Activated T-helper 2 cell treated with anti-CD3 and anti-CD28 coated beads, Interferon-gamma antibody, Interleukin-2, Interleukin-4, amounts not matched to agents 10 μg/mL and 5 μg/mL and 100 μg/mL, durations not matched to agents 14 hours and 24 hours and 36 hours (primary cell): ENCODE results near the gene PIGP. TPM values are rescaled to one million over a fixed set of nuclear protein-coding genes. Genes with fewer than 3 reads are reported as not detected.

Experiments used
- DNase-seq: peaks from one replicate; pipeline ENCODE4 v3.0.0; 2021; ENCODE audit warnings: low spot score
- H3K27ac Mint-ChIP-seq: one replicate; pipeline ENCODE4 v1.8.0; 2021; ENCODE audit warnings: mixed read lengths
- H3K27me3 Mint-ChIP-seq: one replicate; pipeline ENCODE4 v1.8.0; 2021; ENCODE audit warnings: low read depth, mixed read lengths
- H3K36me3 Mint-ChIP-seq: one replicate; pipeline ENCODE4 v1.8.0; 2021; ENCODE audit warnings: low read depth, mixed read lengths
- H3K4me1 Mint-ChIP-seq: one replicate; pipeline ENCODE4 v1.8.0; 2021; ENCODE audit warnings: low read depth, mixed read lengths
- H3K4me3 Mint-ChIP-seq: one replicate; pipeline ENCODE4 v1.8.0; 2021; ENCODE audit warnings: low read depth, mild to moderate bottlenecking, moderate library complexity, mixed read lengths
- H3K9me3 Mint-ChIP-seq: one replicate; pipeline ENCODE4 v1.8.0; 2021; ENCODE audit warnings: mixed read lengths
- intact Hi-C: fragments of 100-400 bp; cut with micrococcal nuclease; formaldehyde crosslinking; loops from one replicate; pipeline ENCODE4 v1.15.1; 2023
- total RNA-seq: library from RNA; stranded (reverse); gene quantifications from 2 replicates; pipeline ENCODE4 v1.2.3, GENCODE V29; 2022

The PIGP gene
- total RNA-seq, 1 donor from 2014 or later = 23.7 TPM

DNA sequence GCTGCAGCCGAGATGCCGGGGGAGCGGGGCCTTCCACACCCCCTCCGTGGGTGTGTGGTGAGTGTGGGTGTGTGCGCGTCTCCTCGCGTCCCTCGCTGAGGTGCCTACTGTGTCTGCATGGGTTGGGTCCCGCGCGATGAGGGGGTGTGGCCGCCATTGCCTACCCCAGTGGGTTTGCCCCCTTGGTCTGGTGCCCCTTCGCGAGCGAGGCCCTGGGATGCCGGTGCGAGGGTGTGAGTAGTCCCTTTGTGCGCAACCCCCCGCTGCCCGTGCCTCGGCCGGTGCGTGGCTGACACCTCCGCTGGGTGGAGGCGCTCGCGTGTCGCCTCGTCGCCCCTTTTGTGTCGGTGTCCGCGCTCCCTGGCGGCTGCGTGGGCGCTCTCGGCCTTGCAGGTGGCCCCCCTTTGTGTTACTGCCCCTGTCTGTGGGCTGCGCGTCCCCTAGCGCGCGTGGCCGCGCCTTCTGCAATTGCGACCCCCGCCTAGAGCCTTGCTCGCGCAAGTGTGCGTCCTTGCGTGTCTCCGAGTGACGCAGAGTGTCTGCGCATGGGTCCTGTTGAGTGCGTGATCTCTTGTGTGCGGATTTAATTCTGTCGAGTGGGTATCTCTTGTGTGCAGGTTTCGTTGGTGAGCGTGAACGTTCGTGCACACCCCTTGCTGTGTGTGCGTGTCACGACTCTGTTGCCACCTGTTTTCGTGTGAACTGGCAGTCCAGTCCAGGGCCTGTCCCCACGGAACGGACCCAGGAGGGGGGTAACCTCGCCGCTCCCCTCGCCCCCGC, 736 bp upstream of the PIGP start:
- H3K9me3 Mint-ChIP-seq = no peaks in the 10 kb centered on the region
- peak; percentile 63 for DNase-seq
- peak overlapping the region; percentile 89 for H3K27ac Mint-ChIP-seq
- peaks cover 26% of the 10 kb centered on the region for H3K36me3 Mint-ChIP-seq
- peaks cover 50% of the 10 kb centered on the region for H3K4me1 Mint-ChIP-seq
- peak overlapping the region; percentile 90 for H3K4me3 Mint-ChIP-seq
- no peaks in the 10 kb centered on the region for H3K27me3 Mint-ChIP-seq
- intact Hi-C loops = loop anchor here (1.0 to 5.0 kb wide), 5 partner anchors 45 to 293 kb away; partner anchors contain the start of genes DYRK1A and VPS26C

DNA sequence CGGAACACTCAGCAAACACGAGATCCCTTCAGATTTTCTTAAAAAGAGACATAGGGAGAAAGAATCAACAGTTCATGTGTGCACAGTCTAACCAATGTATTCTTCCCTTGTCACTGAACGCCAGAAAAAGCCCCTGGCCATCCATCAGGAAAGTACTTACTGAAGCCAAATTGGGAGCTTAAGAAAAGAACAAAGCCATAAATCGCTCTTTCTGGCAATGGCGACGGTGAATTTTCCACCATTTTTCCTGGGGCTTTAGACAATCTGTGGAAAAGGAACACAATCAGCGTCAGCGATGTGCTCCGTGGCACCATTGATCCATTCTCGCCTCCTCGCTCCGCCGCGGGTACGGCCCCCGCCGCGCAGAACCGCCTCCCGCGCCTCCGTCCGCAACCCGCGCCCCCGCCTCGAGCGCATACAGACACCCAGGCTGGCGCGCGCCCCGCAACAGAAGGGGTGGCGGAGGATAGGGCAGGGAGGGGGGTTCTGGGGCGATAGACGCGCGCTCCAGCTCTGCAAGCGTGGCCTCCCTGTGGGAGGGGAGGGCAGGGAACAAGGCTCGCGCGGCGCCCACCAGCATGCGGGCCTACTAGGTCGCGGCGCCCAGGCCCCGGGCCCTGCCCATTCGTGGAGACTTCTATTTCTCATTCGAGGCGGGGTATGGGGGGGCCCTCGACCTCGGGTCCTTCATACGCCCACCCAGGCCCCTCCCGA, 440 bp downstream of the PIGP start:
- intact Hi-C loops = loop anchor here (1.0 to 5.0 kb wide), 5 partner anchors 46 to 194 kb away; partner anchors contain the start of genes HLCS and VPS26C
- peak overlapping the region; percentile 81 for H3K4me3 Mint-ChIP-seq
- no peak for DNase-seq
- peak overlapping the region; percentile 78 for H3K27ac Mint-ChIP-seq
- H3K36me3 Mint-ChIP-seq = peaks cover 35% of the 10 kb centered on the region
- H3K9me3 Mint-ChIP-seq = no peaks in the 10 kb centered on the region
- H3K27me3 Mint-ChIP-seq = no peaks in the 10 kb centered on the region
- peaks cover 43% of the 10 kb centered on the region for H3K4me1 Mint-ChIP-seq

DNA sequence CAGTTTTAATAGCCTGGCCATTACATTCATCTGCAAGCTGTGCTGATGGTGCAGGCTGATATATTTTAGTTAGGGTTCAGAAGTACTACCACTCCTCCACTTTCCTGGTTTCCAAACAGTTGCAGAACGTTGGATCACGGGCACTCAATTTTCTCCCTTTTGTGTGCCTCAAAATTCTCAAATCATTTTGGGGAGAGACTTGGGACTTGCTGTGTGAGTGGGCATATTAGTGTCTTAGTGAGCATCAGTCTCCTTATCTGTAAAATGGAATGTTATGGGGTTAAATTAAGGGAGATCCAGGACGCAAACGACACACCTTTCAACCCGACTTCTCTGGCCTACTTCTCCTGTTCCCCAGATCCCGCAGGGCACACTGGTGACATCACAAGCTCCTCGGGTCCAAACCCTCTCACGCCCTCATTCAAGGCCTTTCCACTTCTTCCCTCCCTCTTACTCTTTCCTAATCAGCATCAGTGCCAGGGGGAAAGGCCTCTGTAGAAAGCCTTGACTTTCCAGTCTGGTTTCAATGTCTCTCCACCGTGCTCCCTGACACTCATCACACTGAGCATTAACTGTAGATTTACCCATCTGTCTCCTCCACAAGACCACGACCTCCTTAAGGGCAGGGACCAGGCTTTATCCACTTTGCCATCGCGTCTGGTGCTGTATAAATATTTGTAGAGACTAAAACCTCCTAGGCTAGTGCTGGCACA, 1.2 kb downstream of the PIGP start:
- Mint-ChIP-seq H3K9me3 (no peaks in the 10 kb centered on the region), H3K4me3 (peak overlapping the region; percentile 81), H3K27me3 (no peaks in the 10 kb centered on the region), H3K4me1 (peaks cover 39% of the 10 kb centered on the region), H3K36me3 (peaks cover 36% of the 10 kb centered on the region), H3K27ac (peak overlapping the region; percentile 78)
- no peak for DNase-seq
- intact Hi-C loops = loop anchor here (1.0 to 5.0 kb wide), 5 partner anchors 47 to 195 kb away; partner anchors contain the start of genes HLCS and VPS26C

DNA sequence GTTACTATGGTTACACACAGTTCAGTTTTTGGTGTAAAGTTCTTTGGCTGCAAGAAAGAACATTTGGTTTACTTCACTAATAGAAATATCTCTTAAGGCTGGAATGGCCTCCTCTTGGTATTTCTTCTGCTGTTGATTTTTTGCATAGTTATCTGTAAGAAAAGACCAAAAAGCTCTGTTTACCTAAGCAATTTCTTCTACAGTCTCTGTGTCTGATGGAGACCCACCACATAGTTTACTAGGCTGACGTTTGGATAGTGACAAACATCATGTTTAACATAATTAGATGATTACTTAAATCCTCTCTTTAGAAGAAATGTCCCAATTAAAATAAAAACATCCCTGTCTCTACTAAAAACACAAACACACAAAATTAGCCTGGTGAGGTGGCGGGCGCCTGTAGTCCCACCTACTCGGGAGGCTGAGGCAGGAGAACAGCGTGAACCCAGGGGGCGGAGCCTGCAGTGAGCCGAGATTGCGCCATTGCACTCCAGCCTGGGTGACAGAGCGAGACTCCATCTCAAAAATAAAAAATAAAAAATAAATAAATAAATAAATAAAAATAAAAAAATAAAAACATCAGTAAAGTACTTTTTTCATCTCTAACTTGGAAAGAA, 7.2 kb downstream of the PIGP start:
- Mint-ChIP-seq H3K27ac (no peak overlapping the region), H3K36me3 (peaks cover 27% of the 10 kb centered on the region), H3K4me3 (no peak overlapping the region), H3K4me1 (peaks cover 9% of the 10 kb centered on the region), H3K9me3 (no peaks in the 10 kb centered on the region), H3K27me3 (no peaks in the 10 kb centered on the region)
- DNase-seq = no peak
- intact Hi-C loops = no loop called here

DNA sequence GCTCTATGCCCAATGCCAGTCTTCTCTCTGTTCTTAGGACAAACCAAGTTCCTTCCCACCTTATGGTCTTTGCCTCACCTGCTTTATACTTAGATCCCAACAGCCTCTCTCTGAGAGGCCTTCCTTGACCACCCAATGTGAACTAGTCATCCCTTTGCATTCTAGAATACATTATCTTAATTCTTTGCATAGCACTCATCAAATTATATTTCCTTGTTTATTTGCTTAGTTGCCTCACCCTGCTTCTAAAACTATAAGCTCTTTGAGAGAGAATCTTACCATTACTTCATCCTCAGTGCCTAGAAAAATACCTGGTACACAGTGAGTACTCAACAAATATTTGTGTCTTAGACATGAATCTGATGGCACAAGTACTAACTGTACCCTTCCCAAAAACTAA, 8.0 kb downstream of the PIGP start:
- peak overlapping the region; percentile 3 for H3K27ac Mint-ChIP-seq
- no peak for DNase-seq
- peaks cover 20% of the 10 kb centered on the region for H3K36me3 Mint-ChIP-seq
- no peak overlapping the region for H3K4me3 Mint-ChIP-seq
- intact Hi-C loops = no loop called here
- H3K4me1 Mint-ChIP-seq = peaks cover 4% of the 10 kb centered on the region
- no peaks in the 10 kb centered on the region for H3K9me3 Mint-ChIP-seq
- no peaks in the 10 kb centered on the region for H3K27me3 Mint-ChIP-seq

DNA sequence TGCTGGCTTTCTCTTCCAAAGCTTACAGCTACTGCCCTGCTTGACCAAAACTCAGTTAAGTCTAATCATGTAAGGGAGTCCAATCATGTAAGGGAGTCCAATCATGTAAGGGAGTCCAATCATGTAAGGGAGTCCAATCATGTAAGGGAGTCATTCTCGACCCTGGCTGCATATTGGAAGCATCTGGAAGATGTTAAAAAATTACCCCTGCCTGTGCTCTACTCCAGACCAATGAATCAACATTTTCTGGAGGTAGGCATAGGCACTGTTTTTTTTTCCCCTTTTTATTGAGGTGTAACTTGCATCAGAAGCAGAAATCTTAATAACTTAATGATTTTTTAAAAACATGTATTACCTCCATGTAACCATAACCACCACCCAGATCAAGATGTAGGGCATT, 9.4 kb downstream of the PIGP start:
- Mint-ChIP-seq H3K9me3 (no peaks in the 10 kb centered on the region), H3K27me3 (no peaks in the 10 kb centered on the region), H3K4me3 (no peak overlapping the region), H3K4me1 (no peaks in the 10 kb centered on the region), H3K36me3 (peaks cover 10% of the 10 kb centered on the region), H3K27ac (no peak overlapping the region)
- DNase-seq = no peak
- intact Hi-C loops = no loop called here

DNA sequence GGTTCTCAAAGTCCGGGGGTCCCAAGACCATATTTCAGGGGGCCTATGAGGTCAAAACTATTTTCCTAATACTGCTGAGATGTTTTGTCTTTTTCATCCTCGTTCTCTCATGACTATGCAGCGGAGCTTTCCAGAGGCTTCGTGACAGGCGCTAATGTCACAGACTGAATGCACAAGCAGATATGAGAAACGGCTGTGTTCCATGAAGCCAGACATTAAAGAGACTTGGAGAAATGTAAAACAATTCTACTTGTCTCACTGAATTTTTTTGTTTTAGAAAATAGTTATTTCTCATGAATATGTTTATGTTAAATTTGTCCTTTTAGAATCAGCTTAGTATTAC, 10.3 kb downstream of the PIGP start:
- H3K9me3 Mint-ChIP-seq = no peaks in the 10 kb centered on the region
- peaks cover 5% of the 10 kb centered on the region for H3K36me3 Mint-ChIP-seq
- H3K4me3 Mint-ChIP-seq = no peak overlapping the region
- H3K4me1 Mint-ChIP-seq = no peaks in the 10 kb centered on the region
- DNase-seq = no peak
- intact Hi-C loops = no loop called here
- no peak overlapping the region for H3K27ac Mint-ChIP-seq
- H3K27me3 Mint-ChIP-seq = no peaks in the 10 kb centered on the region

DNA sequence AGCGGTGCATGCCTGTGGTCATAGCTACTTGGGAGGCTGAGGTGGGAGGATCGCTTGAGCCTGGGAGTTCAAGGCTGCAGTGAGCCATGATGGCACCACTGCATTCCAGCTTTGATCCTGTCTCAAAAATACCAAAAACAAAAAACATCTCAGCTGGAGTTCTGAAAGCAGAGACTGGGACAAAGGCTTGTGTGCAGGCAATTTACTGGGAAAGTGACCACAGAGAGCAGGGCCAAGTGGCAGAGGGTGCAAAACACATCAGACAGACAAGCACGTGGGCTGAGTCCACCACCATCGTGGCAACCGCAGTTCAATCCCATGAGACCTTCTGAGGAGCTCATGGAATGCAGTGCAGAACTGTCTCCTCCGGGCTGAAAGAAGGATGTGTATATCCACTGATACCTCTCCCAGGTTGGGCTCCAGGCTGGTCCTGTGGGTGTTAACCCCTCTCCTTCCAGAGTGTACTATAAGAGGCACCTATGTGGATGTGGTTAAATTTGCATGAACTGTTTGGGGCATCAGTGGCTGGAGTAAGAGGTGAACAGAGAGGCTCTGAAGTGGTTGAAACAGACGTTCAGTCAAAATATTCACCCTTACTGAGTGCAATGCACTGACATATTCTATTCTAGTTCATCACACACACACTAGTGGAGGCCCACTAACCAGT, 10.8 kb downstream of the PIGP start:
- Mint-ChIP-seq H3K4me1 (no peaks in the 10 kb centered on the region), H3K4me3 (no peak overlapping the region), H3K36me3 (peaks cover 3% of the 10 kb centered on the region), H3K9me3 (no peaks in the 10 kb centered on the region), H3K27ac (no peak overlapping the region), H3K27me3 (no peaks in the 10 kb centered on the region)
- no peak for DNase-seq
- intact Hi-C loops = no loop called here

DNA sequence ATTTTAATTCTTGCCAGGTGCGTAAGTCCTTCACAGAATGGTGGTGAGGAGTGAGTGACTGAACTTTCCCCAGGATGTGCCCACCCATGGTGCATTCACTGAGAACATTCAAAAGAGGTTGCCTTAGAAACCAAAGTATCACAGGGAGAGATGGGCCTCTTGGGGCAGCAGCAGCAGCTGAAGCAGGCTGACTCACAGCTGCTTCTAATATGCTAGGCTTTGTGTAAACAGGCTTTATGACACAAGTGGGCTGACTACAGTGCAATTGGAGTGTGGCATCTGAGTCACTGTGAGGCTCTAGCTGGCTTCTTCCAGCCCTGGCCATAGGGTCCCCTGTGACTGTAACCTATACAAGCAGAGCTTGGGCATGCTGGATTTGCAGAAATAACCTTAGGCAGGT, 12.6 kb downstream of the PIGP start:
- no peaks in the 10 kb centered on the region for H3K36me3 Mint-ChIP-seq
- H3K4me3 Mint-ChIP-seq = no peak overlapping the region
- DNase-seq = no peak
- peaks cover 4% of the 10 kb centered on the region for H3K27me3 Mint-ChIP-seq
- no peaks in the 10 kb centered on the region for H3K9me3 Mint-ChIP-seq
- no peaks in the 10 kb centered on the region for H3K4me1 Mint-ChIP-seq
- intact Hi-C loops = no loop called here
- no peak overlapping the region for H3K27ac Mint-ChIP-seq

DNA sequence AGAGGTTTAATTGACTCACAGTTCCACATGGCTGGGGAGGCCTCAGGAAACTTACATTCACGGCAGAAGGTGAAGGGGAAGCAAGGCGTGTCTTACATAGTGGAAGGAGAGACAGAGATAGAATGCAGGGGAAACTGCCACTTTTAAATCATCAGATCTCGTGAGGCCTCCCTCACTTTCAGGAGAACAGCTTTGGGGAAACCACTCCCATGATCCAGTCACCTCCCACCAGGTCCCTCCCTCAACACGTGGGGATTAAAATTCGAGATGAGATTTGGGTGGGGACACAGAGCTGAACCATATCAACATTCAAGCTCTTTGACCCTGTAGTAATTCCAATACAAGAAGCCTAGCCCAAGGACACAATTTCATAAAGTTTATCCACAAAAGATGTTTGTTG, 13.7 kb downstream of the PIGP start:
- intact Hi-C loops = no loop called here
- H3K4me3 Mint-ChIP-seq = no peak overlapping the region
- no peak overlapping the region for H3K27ac Mint-ChIP-seq
- H3K27me3 Mint-ChIP-seq = peaks cover 10% of the 10 kb centered on the region
- H3K9me3 Mint-ChIP-seq = no peaks in the 10 kb centered on the region
- no peaks in the 10 kb centered on the region for H3K4me1 Mint-ChIP-seq
- H3K36me3 Mint-ChIP-seq = no peaks in the 10 kb centered on the region
- DNase-seq = no peak

DNA sequence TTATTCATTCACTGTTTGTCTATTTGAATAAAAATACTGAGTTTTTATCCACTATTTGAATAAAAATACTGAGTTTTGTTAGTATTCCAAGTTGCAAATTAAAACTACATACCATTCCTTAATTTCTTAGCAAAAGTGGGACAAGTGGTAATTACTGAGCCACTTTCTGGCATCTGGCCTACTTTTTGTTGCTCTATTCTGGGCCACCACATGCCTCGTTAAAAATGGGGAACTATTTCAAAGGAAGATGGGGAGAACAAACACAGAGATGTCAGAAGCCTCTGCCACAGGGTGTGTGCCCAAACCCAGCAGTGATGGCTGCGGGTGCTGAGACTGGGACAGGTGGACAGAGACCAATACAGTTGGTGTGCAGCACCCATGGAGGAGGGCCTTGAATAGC, 14.6 kb downstream of the PIGP start:
- peaks cover 10% of the 10 kb centered on the region for H3K27me3 Mint-ChIP-seq
- no peak overlapping the region for H3K4me3 Mint-ChIP-seq
- H3K36me3 Mint-ChIP-seq = no peaks in the 10 kb centered on the region
- H3K9me3 Mint-ChIP-seq = no peaks in the 10 kb centered on the region
- H3K4me1 Mint-ChIP-seq = no peaks in the 10 kb centered on the region
- intact Hi-C loops = no loop called here
- DNase-seq = no peak
- no peak overlapping the region for H3K27ac Mint-ChIP-seq

DNA sequence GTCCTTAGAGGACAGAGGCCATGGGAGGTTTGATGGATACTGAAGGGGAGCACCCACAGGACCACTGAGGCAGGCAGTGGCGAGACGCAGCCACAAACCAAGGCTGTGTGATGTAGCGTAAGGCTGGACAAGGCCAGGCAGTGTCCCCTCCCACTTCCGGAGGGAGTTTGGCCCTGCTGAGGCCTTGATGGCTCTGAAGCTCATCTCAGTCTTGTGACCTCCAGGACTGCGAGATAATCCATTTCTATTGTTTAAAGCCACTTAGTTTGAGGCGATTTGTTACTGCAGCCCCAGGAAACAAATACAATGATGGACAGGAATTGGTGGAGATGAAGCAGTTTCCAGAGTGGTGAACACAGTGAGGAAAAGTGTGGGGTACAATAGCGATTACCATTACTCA, 15.3 kb downstream of the PIGP start:
- no peaks in the 10 kb centered on the region for H3K4me1 Mint-ChIP-seq
- no peak overlapping the region for H3K27ac Mint-ChIP-seq
- peaks cover 10% of the 10 kb centered on the region for H3K27me3 Mint-ChIP-seq
- DNase-seq = no peak
- intact Hi-C loops = no loop called here
- no peaks in the 10 kb centered on the region for H3K36me3 Mint-ChIP-seq
- no peaks in the 10 kb centered on the region for H3K9me3 Mint-ChIP-seq
- no peak overlapping the region for H3K4me3 Mint-ChIP-seq
